CD4-positive, CD25-positive, alpha-beta regulatory T cell (primary cell): ENCODE data around the gene CARHSP1. TPM values are rescaled to one million over a fixed set of nuclear protein-coding genes. Genes with fewer than 3 reads are reported as not detected.

ENCODE experiments used
- polyA plus RNA-seq, 4 donors: library from polyadenylated mRNA; unstranded; fragments of 300-500 nt; fragmentation: Illumina TruSeq; gene quantifications; one replicate each; pipeline ENCODE4 v1.2.3, GENCODE V29; 2021
- total RNA-seq: library from RNA; stranded (reverse); gene quantifications from one replicate; pipeline ENCODE4 v1.2.3, GENCODE V29; 2022

Gene CARHSP1
- total and polyA plus RNA-seq, 5 donors from 2014 or later: 55.3 to 94.8 (median 74.8) TPM

Other genes starting within 250 kb of the CARHSP1 start
- gene METTL22, start 247.3 kb downstream of the CARHSP1 start, total RNA-seq: 27.1 TPM
- 1 to 10 TPM; 7.6 to 9.4 (median 8.0) TPM for gene METTL22, start 247.3 kb downstream of the CARHSP1 start, polyA plus RNA-seq
- gene ABAT, start 194.4 kb downstream of the CARHSP1 start, total RNA-seq: 13.9 TPM
- 1 to 10 TPM; 2.3 to 4.3 (median 2.8) TPM for gene ABAT, start 194.4 kb downstream of the CARHSP1 start, polyA plus RNA-seq
- 3.6 TPM for gene TMEM186, start 71.4 kb downstream of the CARHSP1 start, total RNA-seq
- gene TMEM186, start 71.4 kb downstream of the CARHSP1 start, polyA plus RNA-seq: 10 to 100 TPM; 16.3 to 26.6 (median 20.6) TPM
- 33.9 TPM for gene PMM2, start 71.2 kb downstream of the CARHSP1 start, total RNA-seq
- 10 to 100 TPM; 20.1 to 23.2 (median 20.3) TPM for gene PMM2, start 71.2 kb downstream of the CARHSP1 start, polyA plus RNA-seq
- gene LITAFD, start 13.3 kb upstream of the CARHSP1 start, total RNA-seq: not detected
- gene LITAFD, start 13.3 kb upstream of the CARHSP1 start, polyA plus RNA-seq: not detected
- 296 TPM for gene USP7, start 94.9 kb upstream of the CARHSP1 start, total RNA-seq
- gene USP7, start 94.9 kb upstream of the CARHSP1 start, polyA plus RNA-seq: 1 to 10 TPM; 6.8 to 9.1 (median 7.0) TPM
- 125 TPM for gene HAPSTR1, start 222.6 kb upstream of the CARHSP1 start, total RNA-seq
- gene HAPSTR1, start 222.6 kb upstream of the CARHSP1 start, polyA plus RNA-seq: 10 to 100 TPM; 11.7 to 17.8 (median 13.6) TPM